ENCODE results near the gene HKDC1. TPM values are rescaled to one million over a fixed set of nuclear protein-coding genes. Genes with fewer than 3 reads are reported as not detected.
A peak's percentile ranks its signal among the peaks of the same experiment; 100 is the strongest.
"Not testable (repeated sequence)": the region's sequence is repeated elsewhere in the genome, so short reads cannot be mapped to it uniquely, and the experiment has no call there.

Gene HKDC1
- total RNA-seq, 2 experiments from 2014 or later, result 1.4 to 1.8 TPM

DNA sequence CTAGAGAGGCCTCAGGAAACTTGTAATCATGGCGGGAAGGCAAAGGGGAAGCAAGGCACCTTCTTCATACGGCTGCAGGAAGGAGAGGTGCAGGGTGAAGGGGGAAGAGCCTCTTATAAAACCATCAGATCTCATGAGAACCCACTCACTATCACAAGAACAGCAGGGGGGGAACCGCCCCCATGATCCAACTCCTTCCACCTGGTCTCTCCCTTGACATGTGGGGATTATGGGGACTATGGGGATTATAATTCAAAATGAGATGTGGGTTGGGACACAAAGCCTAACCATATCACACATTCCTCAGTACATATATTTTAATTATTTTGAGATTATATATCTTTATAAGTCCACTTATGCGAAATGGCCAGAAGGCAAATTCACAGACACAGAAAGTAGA lies 67.0 kb downstream of the HKDC1 start:
- Mint-ChIP-seq H3K4me3 (no peak overlapping the region), H3K4me1 (ENCODE audit: low read depth) (no peaks in the 10 kb centered on the region), H3K27me3 (ENCODE audit: low read depth) (peaks cover 5% of the 10 kb centered on the region), H3K27ac (no peak overlapping the region), H3K36me3 (ENCODE audit: low read depth) (no peaks in the 10 kb centered on the region), H3K9me3 (ENCODE audit: insufficient read depth) (no peaks in the 10 kb centered on the region)
- POLR2A ChIA-PET, result no interaction called here
- CTCF ChIA-PET, result no interaction called here
- ATAC-seq (no peak), DNase-seq (no peak)

DNA sequence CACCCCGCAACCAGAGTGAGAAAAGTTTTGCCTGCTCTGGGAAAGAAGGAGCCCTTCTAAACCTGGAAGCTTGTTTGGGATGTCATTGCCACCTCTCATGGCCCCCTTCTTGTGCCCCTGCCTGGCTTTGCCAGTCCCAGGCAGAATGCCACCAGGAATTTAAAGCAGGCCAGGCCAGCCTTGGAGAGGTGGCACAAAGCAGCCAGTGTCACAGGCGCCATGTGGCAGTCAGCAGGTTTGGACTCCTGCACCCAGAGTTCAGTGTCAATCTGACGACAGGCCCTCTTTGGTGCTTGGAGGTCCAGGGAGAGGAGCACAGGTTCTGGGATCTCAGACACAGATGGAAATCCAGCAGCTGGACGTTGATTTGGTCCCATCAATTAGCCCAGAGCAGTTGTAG lies 70.9 kb downstream of the HKDC1 start:
- POLR2A ChIA-PET, result no interaction called here
- Mint-ChIP-seq H3K9me3 (ENCODE audit: insufficient read depth) (no peaks in the 10 kb centered on the region), H3K4me1 (ENCODE audit: low read depth) (peaks cover 3% of the 10 kb centered on the region), H3K27ac (no peak overlapping the region), H3K36me3 (ENCODE audit: low read depth) (no peaks in the 10 kb centered on the region), H3K4me3 (no peak overlapping the region), H3K27me3 (ENCODE audit: low read depth) (peaks cover 9% of the 10 kb centered on the region)
- ATAC-seq (no peak), DNase-seq (no peak)
- CTCF ChIA-PET, result interaction anchor here (1.1 kb wide), 1 partner anchor 14 kb away, joined by 3 read pairs; no protein-coding TSS in a partner anchor

DNA sequence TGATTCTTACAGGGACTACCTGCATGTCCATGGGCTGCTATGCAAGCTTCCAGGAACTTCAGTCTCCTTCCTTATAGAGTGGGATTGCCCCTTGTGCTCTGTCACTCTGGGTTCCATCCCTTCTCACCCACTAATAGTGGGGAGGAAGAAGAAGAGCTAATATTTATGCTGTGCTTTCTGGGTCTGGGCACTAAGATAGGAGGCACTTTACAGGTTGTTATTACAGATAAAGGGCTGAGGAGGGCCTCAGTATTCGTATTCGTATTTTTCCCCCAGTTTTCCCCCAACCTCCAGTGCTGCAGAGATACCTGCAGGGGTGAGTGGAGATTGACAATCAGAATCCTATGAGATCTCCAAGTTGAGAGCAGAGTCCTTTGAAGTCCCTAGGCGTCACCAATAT lies 72.3 kb downstream of the HKDC1 start:
- no peak overlapping the region for H3K27ac Mint-ChIP-seq
- H3K36me3 Mint-ChIP-seq (ENCODE audit: low read depth), result no peaks in the 10 kb centered on the region
- no peak for DNase-seq
- H3K27me3 Mint-ChIP-seq (ENCODE audit: low read depth), result peaks cover 15% of the 10 kb centered on the region
- CTCF ChIA-PET, result no interaction called here
- peaks cover 3% of the 10 kb centered on the region for H3K4me1 Mint-ChIP-seq (ENCODE audit: low read depth)
- H3K4me3 Mint-ChIP-seq, result no peak overlapping the region
- ATAC-seq, result no peak
- H3K9me3 Mint-ChIP-seq (ENCODE audit: insufficient read depth), result no peaks in the 10 kb centered on the region
- POLR2A ChIA-PET, result interaction anchor here (0.6 kb wide), 1 partner anchor 64 kb away, joined by 4 read pairs; no protein-coding TSS in a partner anchor

DNA sequence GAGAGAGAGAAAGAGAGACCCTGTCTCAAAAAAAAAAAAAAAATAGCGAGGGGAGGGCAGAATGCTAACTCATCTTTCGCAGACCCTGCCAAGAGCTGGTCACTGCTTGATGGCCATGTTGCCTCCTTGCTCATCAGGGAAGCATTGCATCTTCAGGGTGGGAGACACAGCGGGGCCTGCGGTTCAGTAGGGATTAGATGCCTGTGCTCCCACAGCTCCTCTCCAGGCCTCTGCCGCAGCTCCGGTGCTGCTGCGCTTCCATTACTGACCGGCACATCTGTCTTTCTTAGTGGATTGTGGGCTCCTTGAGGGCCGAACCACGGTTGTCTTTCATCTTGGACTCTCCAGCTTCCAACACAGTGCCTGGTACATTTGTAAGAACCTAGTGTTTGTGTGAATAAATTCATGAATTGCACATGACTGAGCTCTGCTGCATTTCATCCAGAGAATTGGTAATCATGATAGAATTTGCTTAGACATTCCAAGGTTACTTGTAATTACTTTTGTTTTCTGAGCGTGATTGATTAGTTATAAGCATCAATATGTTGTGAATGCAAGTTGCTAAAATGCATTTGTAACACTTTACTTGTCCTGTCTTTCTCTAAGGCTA lies 75.0 kb downstream of the HKDC1 start:
- Mint-ChIP-seq H3K36me3 (ENCODE audit: low read depth) (no peaks in the 10 kb centered on the region), H3K4me1 (ENCODE audit: low read depth) (peaks cover 3% of the 10 kb centered on the region), H3K27me3 (ENCODE audit: low read depth) (peaks cover 12% of the 10 kb centered on the region), H3K4me3 (no peak overlapping the region), H3K9me3 (ENCODE audit: insufficient read depth) (no peaks in the 10 kb centered on the region), H3K27ac (no peak overlapping the region)
- DNase-seq (no peak), ATAC-seq (no peak)
- POLR2A ChIA-PET, result no interaction called here
- CTCF ChIA-PET, result no interaction called here

DNA sequence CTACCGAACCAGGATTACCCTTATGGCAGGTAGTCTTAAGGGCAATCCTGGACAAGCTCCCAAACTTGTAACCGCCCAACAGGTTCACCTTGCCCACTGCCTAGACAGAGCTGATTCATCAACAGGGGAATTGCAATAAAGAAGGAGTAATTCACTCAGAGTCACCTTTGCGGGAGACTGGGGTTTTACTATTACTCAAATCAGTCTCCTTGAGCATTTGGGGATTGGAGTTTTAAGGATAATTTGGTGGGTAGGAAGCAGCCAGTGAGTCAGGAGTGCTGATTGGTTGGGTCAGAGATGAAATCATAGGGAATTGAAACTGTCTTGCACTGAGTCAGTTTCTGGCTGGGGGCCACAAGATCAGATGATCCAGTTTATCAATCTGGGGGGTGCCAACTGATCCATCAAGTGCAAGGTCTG lies 83.5 kb downstream of the HKDC1 start:
- Mint-ChIP-seq H3K36me3 (ENCODE audit: low read depth) (no peaks in the 10 kb centered on the region), H3K27ac (no peak overlapping the region), H3K4me1 (ENCODE audit: low read depth) (no peaks in the 10 kb centered on the region), H3K27me3 (ENCODE audit: low read depth) (peaks cover 6% of the 10 kb centered on the region), H3K4me3 (no peak overlapping the region), H3K9me3 (ENCODE audit: insufficient read depth) (no peaks in the 10 kb centered on the region)
- DNase-seq (no peak), ATAC-seq (no peak)
- CTCF ChIA-PET, result no interaction called here
- POLR2A ChIA-PET, result no interaction called here

DNA sequence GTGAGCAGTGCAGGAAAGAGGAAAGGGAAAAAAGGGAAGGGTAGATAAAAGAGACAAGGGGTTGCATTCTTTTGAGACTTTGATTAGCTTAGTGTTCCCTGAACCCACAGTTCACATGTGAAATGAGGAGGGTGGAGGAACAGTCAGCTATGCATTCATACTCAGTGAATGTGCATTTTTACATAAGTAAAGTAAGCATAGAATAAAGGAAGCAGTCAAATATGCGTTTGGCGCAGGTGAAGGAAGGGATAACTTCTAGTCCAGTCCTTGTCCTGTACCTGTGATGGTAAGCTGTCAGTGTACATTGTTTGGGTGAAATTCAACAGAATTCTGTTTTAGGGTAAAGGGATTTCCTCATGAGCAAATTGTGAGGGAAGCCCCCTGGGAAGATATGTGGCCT lies 86.3 kb downstream of the HKDC1 start:
- H3K9me3 Mint-ChIP-seq (ENCODE audit: insufficient read depth), result no peaks in the 10 kb centered on the region
- H3K4me1 Mint-ChIP-seq (ENCODE audit: low read depth), result no peaks in the 10 kb centered on the region
- ATAC-seq, result no peak
- peaks cover 4% of the 10 kb centered on the region for H3K27me3 Mint-ChIP-seq (ENCODE audit: low read depth)
- no peak overlapping the region for H3K4me3 Mint-ChIP-seq
- no peak for DNase-seq
- ChIA-PET POLR2A (no interaction called here), CTCF (no interaction called here)
- no peak overlapping the region for H3K27ac Mint-ChIP-seq
- H3K36me3 Mint-ChIP-seq (ENCODE audit: low read depth), result no peaks in the 10 kb centered on the region

DNA sequence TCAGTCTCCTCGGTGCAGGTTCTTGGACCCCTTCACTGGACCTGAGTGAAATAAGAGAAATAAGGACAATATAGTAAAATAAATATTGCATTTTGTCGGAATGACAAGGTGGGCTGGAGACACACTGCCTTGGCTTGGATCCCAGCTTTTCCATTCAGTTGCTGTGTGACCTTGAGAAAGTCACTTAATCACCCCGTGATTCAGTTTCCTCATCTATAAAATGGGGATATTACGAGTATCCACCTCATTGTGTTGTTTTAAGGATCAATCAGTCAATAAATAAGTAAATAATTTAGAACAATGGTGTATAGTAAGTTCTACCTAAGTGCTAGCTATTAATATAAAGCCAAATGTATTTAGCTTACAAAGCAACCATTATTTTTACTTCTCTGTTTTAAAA lies 87.3 kb downstream of the HKDC1 start:
- H3K9me3 Mint-ChIP-seq (ENCODE audit: insufficient read depth), result no peaks in the 10 kb centered on the region
- H3K36me3 Mint-ChIP-seq (ENCODE audit: low read depth), result no peaks in the 10 kb centered on the region
- CTCF ChIA-PET, result no interaction called here
- POLR2A ChIA-PET, result no interaction called here
- H3K4me1 Mint-ChIP-seq (ENCODE audit: low read depth), result no peaks in the 10 kb centered on the region
- no peak overlapping the region for H3K4me3 Mint-ChIP-seq
- H3K27me3 Mint-ChIP-seq (ENCODE audit: low read depth), result peaks cover 4% of the 10 kb centered on the region
- DNase-seq, result no peak
- H3K27ac Mint-ChIP-seq, result no peak overlapping the region
- no peak for ATAC-seq

DNA sequence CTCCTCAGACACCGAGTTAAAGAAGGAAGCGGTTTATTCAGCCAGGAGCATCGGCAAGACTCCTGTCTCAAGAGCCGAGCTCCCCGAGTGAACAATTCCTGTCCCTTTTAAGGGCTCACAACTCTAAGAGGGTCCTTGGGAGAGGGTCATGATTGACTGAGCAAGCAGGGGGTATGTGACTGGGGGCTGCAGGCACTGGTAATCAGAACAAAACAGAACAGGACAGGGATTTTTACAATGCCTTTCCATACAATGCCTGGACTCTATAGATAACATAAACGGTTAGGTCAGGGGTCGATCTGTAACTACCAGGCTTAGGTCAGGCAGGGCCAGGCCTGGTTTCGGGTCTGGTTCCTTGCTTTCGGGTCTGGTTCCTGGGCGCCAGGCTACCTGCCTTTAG lies 88.2 kb downstream of the HKDC1 start:
- DNase-seq; ATAC-seq; H3K4me1 Mint-ChIP-seq (ENCODE audit: low read depth); H3K27ac Mint-ChIP-seq; POLR2A ChIA-PET; H3K9me3 Mint-ChIP-seq (ENCODE audit: insufficient read depth); CTCF ChIA-PET; H3K4me3 Mint-ChIP-seq; H3K36me3 Mint-ChIP-seq (ENCODE audit: low read depth); H3K27me3 Mint-ChIP-seq (ENCODE audit: low read depth): not testable (repeated sequence)

DNA sequence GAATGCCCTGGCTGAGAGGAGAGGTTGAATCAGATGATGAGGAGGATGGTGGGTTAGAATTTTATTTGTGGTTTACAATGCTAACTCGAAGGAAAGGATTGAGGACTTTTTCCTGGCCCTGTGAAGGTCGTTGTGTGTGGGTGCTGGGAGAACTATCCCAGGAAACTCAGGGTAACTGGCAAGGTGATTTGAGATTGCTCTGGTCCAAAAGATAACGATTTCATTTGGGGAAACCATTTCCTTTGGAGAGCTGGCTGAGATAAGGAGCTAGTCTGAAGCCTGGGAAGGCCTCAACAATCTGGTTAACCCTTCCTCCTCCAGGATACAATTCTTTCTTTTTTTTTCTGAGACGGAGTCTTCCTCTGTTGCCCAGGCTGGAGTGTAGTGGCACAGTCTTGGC lies 91.2 kb downstream of the HKDC1 start:
- H3K27ac Mint-ChIP-seq, result no peak overlapping the region
- no peaks in the 10 kb centered on the region for H3K27me3 Mint-ChIP-seq (ENCODE audit: low read depth)
- no peaks in the 10 kb centered on the region for H3K36me3 Mint-ChIP-seq (ENCODE audit: low read depth)
- no peaks in the 10 kb centered on the region for H3K9me3 Mint-ChIP-seq (ENCODE audit: insufficient read depth)
- POLR2A ChIA-PET, result no interaction called here
- peaks cover 8% of the 10 kb centered on the region for H3K4me1 Mint-ChIP-seq (ENCODE audit: low read depth)
- no peak overlapping the region for H3K4me3 Mint-ChIP-seq
- DNase-seq, result no peak
- CTCF ChIA-PET, result interaction anchor here (1.2 kb wide), 1 partner anchor 73 kb away, joined by 3 read pairs; no protein-coding TSS in a partner anchor
- ATAC-seq, result no peak

DNA sequence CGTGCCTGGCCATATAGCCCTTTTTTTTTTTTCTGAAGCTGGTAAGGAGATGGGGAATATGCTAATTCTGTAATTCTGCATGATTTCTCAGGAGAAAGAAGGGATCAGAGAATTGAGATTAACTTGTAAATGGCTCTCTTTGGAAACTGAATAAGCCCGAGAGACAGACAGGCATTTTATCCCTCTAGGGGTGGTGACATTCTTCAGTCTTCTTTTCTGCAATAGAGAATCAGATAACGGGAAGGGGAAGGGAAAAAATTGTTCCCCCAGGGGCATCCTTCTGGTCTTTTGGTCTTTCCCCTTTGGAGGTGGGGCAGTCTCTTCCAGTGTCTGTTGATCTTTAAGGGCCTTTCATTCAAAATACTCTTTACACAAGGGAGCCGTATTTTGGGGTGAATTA lies 92.4 kb downstream of the HKDC1 start:
- no peaks in the 10 kb centered on the region for H3K27me3 Mint-ChIP-seq (ENCODE audit: low read depth)
- ChIA-PET POLR2A (no interaction called here), CTCF (no interaction called here)
- no peaks in the 10 kb centered on the region for H3K36me3 Mint-ChIP-seq (ENCODE audit: low read depth)
- DNase-seq, result no peak
- H3K9me3 Mint-ChIP-seq (ENCODE audit: insufficient read depth), result no peaks in the 10 kb centered on the region
- peaks cover 18% of the 10 kb centered on the region for H3K4me1 Mint-ChIP-seq (ENCODE audit: low read depth)
- ATAC-seq, result no peak
- no peak overlapping the region for H3K4me3 Mint-ChIP-seq
- H3K27ac Mint-ChIP-seq, result no peak overlapping the region

DNA sequence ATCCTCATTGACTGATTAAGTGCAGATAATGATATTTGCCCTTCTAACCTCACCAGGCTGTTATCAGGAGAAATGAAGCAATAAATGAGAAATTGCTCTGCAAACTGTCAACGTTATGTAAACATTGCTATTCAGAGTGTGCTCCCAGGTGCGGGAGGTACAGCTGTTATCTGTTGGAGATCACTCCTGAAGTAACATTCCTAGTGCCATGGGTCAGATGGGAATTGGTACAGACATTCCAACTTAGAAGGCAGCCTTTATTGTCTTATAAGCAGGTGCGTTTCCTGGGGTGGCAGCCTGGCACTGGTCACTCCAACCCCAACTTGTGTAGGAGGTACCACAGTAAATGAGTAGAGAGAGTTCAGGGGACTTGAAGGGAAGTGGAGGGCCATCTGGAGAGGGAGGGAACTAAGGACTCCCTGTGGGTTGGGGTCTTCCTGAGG lies 95.0 kb downstream of the HKDC1 start:
- ChIA-PET POLR2A (no interaction called here), CTCF (interaction anchor here (0.6 kb wide), 1 partner anchor 12 kb away, joined by 3 read pairs; no protein-coding TSS in a partner anchor)
- Mint-ChIP-seq H3K9me3 (ENCODE audit: insufficient read depth) (no peaks in the 10 kb centered on the region), H3K4me1 (ENCODE audit: low read depth) (peaks cover 28% of the 10 kb centered on the region), H3K36me3 (ENCODE audit: low read depth) (peaks cover 10% of the 10 kb centered on the region), H3K27ac (peak overlapping the region; percentile 4), H3K27me3 (ENCODE audit: low read depth) (no peaks in the 10 kb centered on the region), H3K4me3 (no peak overlapping the region)
- DNase-seq (no peak), ATAC-seq (no peak)

DNA sequence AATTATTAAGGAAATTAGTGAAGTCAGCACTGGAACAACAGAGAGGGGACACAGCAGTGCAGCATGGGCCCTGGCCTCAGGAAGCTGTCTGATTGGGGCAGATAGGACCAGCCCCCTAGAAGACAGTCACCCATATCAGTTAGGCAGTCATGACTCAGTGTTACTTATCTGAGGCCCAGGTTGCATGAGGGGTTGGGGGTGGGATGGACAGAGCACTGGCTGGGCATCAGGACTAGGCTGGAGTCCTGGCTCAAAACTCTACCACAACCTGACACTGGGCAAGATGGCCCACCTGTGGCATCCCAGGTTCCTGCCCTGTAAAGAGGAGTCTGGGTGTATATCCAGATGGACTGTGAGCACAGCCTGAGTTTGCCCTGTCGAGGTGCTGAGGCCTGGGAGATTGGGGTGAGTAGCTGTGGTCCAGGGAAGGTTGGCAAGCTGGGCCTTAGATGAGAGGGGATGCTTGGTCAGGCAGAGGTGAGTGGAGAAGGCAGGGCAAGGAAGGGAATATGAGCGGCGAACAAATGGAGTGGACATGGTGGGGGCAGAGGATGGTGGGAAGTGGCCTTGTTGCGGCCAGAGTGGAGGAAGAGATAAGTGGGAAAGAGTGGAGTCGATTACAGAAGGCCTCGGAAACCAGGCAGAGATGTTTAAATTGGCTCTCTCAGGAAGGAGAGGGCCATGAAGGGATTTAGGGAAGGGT lies 95.6 kb downstream of the HKDC1 start:
- H3K36me3 Mint-ChIP-seq (ENCODE audit: low read depth), result peaks cover 14% of the 10 kb centered on the region
- peaks cover 35% of the 10 kb centered on the region for H3K4me1 Mint-ChIP-seq (ENCODE audit: low read depth)
- peak overlapping the region; percentile 45 for H3K27ac Mint-ChIP-seq
- H3K9me3 Mint-ChIP-seq (ENCODE audit: insufficient read depth), result no peaks in the 10 kb centered on the region
- CTCF ChIA-PET, result interaction anchor here (2.7 to 4.3 kb wide), 2 partner anchors 12 to 77 kb away, joined by 8 to 15 read pairs; no protein-coding TSS in a partner anchor
- ATAC-seq (no peak), DNase-seq (no peak)
- POLR2A ChIA-PET, result no interaction called here
- no peak overlapping the region for H3K4me3 Mint-ChIP-seq
- no peaks in the 10 kb centered on the region for H3K27me3 Mint-ChIP-seq (ENCODE audit: low read depth)

Data from activated CD8-positive, alpha-beta T cell treated with anti-CD3 and anti-CD28 coated beads, Interleukin-2, amount 10 ng/mL, durations not matched to agents 7 days and 5 days (primary cell).